ENCODE results near the gene FIG4. TPM values are rescaled to one million over a fixed set of nuclear protein-coding genes. Genes with fewer than 3 reads are reported as not detected.

The FIG4 gene
- total RNA-seq, 4 donors from 2014 or later = 6.9 to 17.1 (median 10.6) TPM

DNA sequence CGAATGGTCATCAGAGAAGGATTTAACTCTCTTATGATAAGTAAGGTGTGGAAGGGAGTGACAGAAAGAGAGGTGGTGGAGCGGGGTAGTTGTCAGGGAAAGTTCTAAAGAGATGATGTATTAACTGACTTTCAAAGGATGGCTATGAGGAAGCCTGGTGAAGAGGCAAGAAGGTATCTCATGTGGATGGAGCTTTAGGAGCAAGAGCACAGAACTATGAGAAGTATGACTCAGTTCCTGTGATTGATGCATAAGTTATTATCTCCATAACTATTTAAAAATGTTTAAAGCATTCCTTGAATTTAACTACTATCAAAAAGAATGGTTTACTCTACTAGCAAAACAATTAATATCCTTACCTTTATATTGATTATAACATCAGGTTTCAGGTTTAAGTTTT lies 28.9 kb upstream of the FIG4 start:
- H3K4me3 ChIP-seq (ENCODE audit: low read depth, poor library complexity, severe bottlenecking) = no peak overlapping the region
- no peak for TF ChIP-seq POLR2A (IDR thresholded peaks at IDR 0.05)
- TF ChIP-seq, protein P1, sequence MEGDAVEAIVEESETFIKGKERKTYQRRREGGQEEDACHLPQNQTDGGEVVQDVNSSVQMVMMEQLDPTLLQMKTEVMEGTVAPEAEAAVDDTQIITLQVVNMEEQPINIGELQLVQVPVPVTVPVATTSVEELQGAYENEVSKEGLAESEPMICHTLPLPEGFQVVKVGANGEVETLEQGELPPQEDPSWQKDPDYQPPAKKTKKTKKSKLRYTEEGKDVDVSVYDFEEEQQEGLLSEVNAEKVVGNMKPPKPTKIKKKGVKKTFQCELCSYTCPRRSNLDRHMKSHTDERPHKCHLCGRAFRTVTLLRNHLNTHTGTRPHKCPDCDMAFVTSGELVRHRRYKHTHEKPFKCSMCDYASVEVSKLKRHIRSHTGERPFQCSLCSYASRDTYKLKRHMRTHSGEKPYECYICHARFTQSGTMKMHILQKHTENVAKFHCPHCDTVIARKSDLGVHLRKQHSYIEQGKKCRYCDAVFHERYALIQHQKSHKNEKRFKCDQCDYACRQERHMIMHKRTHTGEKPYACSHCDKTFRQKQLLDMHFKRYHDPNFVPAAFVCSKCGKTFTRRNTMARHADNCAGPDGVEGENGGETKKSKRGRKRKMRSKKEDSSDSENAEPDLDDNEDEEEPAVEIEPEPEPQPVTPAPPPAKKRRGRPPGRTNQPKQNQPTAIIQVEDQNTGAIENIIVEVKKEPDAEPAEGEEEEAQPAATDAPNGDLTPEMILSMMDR (IDR thresholded peaks at IDR 0.05) = no peak
- WGBS, 2 donors = 87 to 95% methylated on average over 2 of the region's 2 CpGs
- DNase-seq (ENCODE audit: low spot score in 2 of 2) = no peak
- intact Hi-C loops (cut with DNase I; ENCODE audit: low total_unique reads) = no loop called here

DNA sequence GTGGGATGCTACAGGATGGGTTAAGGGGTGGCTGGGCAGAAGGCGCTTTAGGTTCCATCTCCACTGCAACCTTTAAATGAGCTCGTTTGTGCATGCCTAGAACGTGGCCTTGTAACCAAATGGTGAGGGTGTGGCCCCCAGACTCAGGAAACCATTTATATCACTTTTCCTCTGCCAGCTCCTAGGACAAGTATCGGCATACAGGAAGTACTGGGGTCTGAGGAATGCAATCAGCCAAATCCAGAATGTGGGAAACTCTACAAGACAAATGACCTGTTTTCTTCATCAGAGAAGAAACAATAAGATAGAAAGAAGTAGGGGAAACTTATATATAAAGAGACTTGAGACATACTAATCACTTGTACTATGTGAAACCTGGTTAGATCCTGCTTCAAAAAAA lies 21.3 kb upstream of the FIG4 start:
- intact Hi-C loops (cut with DNase I; ENCODE audit: low total_unique reads) = loop anchor here (10.0 kb wide), 1 partner anchor 155 kb away; no protein-coding TSS in a partner anchor
- H3K4me3 ChIP-seq (ENCODE audit: low read depth, poor library complexity, severe bottlenecking) = no peak overlapping the region
- 78 to 84% methylated on average over 4 of the region's 4 CpGs for WGBS, 2 donors
- TF ChIP-seq POLR2A (IDR thresholded peaks at IDR 0.05) = no peak
- TF ChIP-seq, protein P1 (IDR thresholded peaks at IDR 0.05) = no peak
- no peak for DNase-seq (ENCODE audit: low spot score in 2 of 2)

DNA sequence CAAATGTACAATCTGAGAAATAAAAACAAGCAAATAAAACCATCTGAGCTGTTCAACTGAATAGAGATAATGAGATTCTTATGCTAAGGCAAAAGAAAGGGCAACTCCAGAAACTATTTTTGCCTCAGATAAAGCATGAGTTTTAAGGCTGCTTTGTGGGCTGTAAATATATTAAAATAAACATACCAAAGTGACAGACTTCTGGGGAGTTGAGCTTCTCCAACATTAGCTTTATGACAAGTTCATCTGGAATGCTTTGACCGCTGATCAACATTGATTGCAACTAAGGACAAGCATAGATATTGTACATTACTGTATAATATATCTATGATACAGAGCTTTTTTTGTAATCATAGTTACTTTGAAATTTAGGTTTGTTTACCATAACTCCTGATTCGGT lies 19.4 kb upstream of the FIG4 start:
- no peak for DNase-seq (ENCODE audit: low spot score in 2 of 2)
- no peak overlapping the region for H3K4me3 ChIP-seq (ENCODE audit: low read depth, poor library complexity, severe bottlenecking)
- TF ChIP-seq POLR2A (IDR thresholded peaks at IDR 0.05) = no peak
- TF ChIP-seq, protein P1 (IDR thresholded peaks at IDR 0.05) = no peak
- intact Hi-C loops (cut with DNase I; ENCODE audit: low total_unique reads) = loop anchor here (10.0 kb wide), 1 partner anchor 157 kb away; no protein-coding TSS in a partner anchor
- WGBS, 2 donors = 74 to 84% methylated on average over 2 of the region's 2 CpGs

DNA sequence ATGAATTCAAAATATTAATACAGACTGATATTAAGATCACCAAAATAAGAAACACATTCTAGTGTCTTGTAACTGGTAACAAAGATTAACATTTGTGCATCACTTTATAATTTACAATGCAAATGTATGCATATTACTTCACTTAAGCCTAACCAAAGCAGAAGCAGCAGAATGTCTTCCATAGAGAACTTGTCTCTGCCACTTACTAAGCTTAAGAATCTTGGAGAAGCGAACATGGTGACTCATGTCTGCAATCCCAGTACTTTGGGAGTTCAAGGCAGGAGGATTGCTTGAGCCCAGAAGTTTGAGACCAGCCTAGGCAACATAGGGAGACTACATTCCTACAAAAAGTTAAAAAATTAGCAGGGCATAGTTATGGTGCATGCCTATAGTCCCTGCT lies 18.9 kb upstream of the FIG4 start:
- intact Hi-C loops (cut with DNase I; ENCODE audit: low total_unique reads) = loop anchor here (10.0 kb wide), 1 partner anchor 157 kb away; no protein-coding TSS in a partner anchor
- WGBS, 2 donors = 96 to 100% methylated on average over 1 of the region's 1 CpG
- no peak for TF ChIP-seq POLR2A (IDR thresholded peaks at IDR 0.05)
- TF ChIP-seq, protein P1 (IDR thresholded peaks at IDR 0.05) = no peak
- no peak overlapping the region for H3K4me3 ChIP-seq (ENCODE audit: low read depth, poor library complexity, severe bottlenecking)
- no peak for DNase-seq (ENCODE audit: low spot score in 2 of 2)

DNA sequence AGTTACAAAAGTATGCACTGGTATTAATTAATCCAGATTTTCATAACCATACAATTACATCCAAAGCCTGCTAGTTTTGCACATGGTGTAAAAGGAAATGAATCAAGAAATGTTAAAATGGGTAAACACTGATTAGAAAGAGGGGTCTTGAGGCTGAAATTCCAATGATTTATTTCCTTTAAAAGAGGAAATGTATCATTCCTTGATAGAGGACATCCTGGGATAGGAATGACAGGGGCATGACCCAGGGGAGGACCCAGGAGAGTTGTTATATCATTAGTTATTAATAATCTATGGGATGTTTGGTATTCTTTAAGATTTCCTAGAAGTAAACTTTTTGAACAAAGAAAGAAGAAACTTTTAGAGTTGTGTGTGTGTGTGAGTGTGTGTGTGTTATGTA lies 18.3 kb upstream of the FIG4 start:
- intact Hi-C loops (cut with DNase I; ENCODE audit: low total_unique reads) = loop anchor here (10.0 kb wide), 1 partner anchor 158 kb away; no protein-coding TSS in a partner anchor

More for the DNA sequence above, 18.3 kb upstream of the FIG4 start:
- TF ChIP-seq, protein P1 (IDR thresholded peaks at IDR 0.05) = no peak
- TF ChIP-seq POLR2A (IDR thresholded peaks at IDR 0.05) = no peak
- no peak for DNase-seq (ENCODE audit: low spot score in 2 of 2)
- no peak overlapping the region for H3K4me3 ChIP-seq (ENCODE audit: low read depth, poor library complexity, severe bottlenecking)

Measured in lower leg skin (tissue), 4 donors.